BLaER1 treated with 17β-estradiol and CSF1 and Interleukin-3, amounts not matched to agents 10 nM and 100 nM (cell line): Measurements from ENCODE around the gene MCM9.

Source experiments
- H3K27ac ChIP-seq, 11 experiments: shearing (Covaris generic); formaldehyde crosslinking; 2 replicates each; pipeline ENCODE4 v1.8.1; 2022
- H3K27me3 ChIP-seq, 11 experiments: shearing (Covaris generic); formaldehyde crosslinking; 2 replicates each; pipeline ENCODE4 v1.8.1; 2022
- H3K36me3 ChIP-seq, 11 experiments: shearing (Covaris generic); formaldehyde crosslinking; 2 replicates each; pipeline ENCODE4 v1.8.1; 2022
- H3K4me1 ChIP-seq, 10 experiments: shearing (Covaris generic); formaldehyde crosslinking; 2 replicates each; pipeline ENCODE4 v1.8.1; 2022
- H3K4me2 ChIP-seq, 11 experiments: shearing (Covaris generic); formaldehyde crosslinking; 2 replicates each; pipeline ENCODE4 v1.8.1; 2022
- H3K4me3 ChIP-seq, 10 experiments: shearing (Covaris generic); formaldehyde crosslinking; 2 replicates each; pipeline ENCODE4 v1.8.1; 2022
- H3K9ac ChIP-seq, 11 experiments: shearing (Covaris generic); formaldehyde crosslinking; 2 replicates each; pipeline ENCODE4 v1.8.1; 2022
- H3K9me3 ChIP-seq, 11 experiments: shearing (Covaris generic); formaldehyde crosslinking; replicated peaks in 1 of 11; 2 replicates each; pipeline ENCODE4 v1.8.1; 2022
- H4K20me1 ChIP-seq, 11 experiments: shearing (Covaris generic); formaldehyde crosslinking; 2 replicates each; pipeline ENCODE4 v1.8.1; 2022
- Cebpa-rat ChIP-seq, 11 experiments: shearing (Covaris generic); IDR thresholded peaks; 2 replicates each; pipeline ENCODE4 v1.8.1; 2022

The MCM9 gene

DNA sequence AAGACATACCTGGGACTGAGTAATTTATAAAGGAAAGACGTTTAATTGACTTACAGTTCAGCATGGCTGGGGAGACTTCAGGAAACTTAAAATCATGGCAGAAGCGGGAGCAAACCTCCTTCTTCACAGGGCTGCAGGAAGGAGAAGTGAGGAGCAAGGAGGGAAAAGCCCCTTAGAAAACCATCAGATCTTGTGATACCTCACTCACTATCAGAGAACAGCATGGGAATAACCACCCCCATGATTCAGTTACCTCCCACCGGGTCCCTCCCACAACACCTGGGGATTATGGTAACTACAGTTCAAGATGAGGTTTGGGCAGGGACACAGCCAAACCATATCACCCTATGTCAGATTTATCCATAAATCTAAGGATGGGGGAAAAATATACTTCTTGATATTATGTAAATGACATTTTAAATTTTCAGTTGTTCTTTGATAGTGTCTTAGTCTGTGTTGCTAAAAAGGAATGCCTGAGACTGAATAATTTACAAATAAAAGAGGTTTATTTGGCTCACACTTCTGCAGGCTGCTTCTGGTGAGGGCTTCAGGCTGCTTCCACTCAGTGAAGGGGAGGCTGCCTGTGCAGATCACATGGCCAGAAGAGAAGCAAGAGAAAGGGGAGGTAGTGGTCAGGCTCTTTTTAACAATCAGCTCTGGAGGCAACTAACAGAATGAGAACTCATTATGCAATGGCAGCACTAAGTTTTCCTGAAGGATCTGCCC, 1.2 kb upstream of the MCM9 start:
- no peak for TF ChIP-seq Cebpa-rat (IDR thresholded peaks at IDR 0.05)
- Histone ChIP-seq H3K36me3 (peaks cover 3 to 22% (median 13%) of the 10 kb centered on the region in 11 experiments; a peak in 21 of 22 replicates), H3K4me1 (peaks cover 10 to 29% (median 24%) of the 10 kb centered on the region in 10 experiments; a peak in 18 of 20 replicates), H3K9me3 (peaks cover 0 to 24% (median 15%) of the 10 kb centered on the region in 11 experiments; a peak in 14 of 22 replicates), H3K4me2 (peak overlapping the region; percentile 68 to 91 (median 78)), H4K20me1 (peaks cover 0 to 29% (median 20%) of the 10 kb centered on the region in 11 experiments; a peak in 15 of 22 replicates), H3K9ac (peak overlapping the region in 2 of 11 experiments; percentile 87 to 91; a peak in 2 of 22 replicates), H3K4me3 (peak overlapping the region in 6 of 10 experiments; percentile 75 to 87 (median 82); a peak in 4 of 20 replicates), H3K27ac (no peak overlapping the region), H3K27me3 (no peaks in the 10 kb centered on the region)

DNA sequence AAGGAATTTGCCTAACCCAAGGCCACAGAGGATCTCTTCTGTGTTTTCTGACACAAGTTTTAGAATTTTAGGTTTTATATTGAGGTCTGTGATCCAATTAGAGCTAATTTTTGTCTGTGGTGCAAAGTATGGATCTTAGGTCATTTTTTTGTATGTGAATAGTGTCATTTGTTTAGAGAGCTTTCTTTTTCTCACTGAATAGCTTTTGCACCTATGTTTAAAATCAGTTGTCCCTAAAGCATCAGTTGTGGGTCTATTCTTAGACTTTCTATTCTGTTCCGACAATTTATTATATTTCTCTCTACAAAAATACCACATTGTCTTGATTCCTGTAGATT, 341 bp upstream of the MCM9 start:
- H3K4me1 ChIP-seq: peaks cover 10 to 29% (median 24%) of the 10 kb centered on the region in 10 experiments; a peak in 18 of 20 replicates
- H3K36me3 ChIP-seq: peaks cover 12 to 27% (median 21%) of the 10 kb centered on the region in 11 experiments
- H3K27me3 ChIP-seq: no peaks in the 10 kb centered on the region
- peak overlapping the region; percentile 75 to 92 (median 84) for H3K4me3 ChIP-seq
- H3K9ac ChIP-seq: peak overlapping the region; percentile 87 to 97 (median 92)
- H3K27ac ChIP-seq: peak overlapping the region; percentile 88 to 96 (median 92); a peak in 20 of 22 replicates
- TF ChIP-seq Cebpa-rat (IDR thresholded peaks at IDR 0.05): no peak
- H4K20me1 ChIP-seq: peaks cover 0 to 29% (median 20%) of the 10 kb centered on the region in 11 experiments; a peak in 15 of 22 replicates
- H3K4me2 ChIP-seq: peak overlapping the region; percentile 68 to 91 (median 78)
- H3K9me3 ChIP-seq: peaks cover 0 to 16% (median 7%) of the 10 kb centered on the region in 11 experiments; a peak in 9 of 22 replicates

DNA sequence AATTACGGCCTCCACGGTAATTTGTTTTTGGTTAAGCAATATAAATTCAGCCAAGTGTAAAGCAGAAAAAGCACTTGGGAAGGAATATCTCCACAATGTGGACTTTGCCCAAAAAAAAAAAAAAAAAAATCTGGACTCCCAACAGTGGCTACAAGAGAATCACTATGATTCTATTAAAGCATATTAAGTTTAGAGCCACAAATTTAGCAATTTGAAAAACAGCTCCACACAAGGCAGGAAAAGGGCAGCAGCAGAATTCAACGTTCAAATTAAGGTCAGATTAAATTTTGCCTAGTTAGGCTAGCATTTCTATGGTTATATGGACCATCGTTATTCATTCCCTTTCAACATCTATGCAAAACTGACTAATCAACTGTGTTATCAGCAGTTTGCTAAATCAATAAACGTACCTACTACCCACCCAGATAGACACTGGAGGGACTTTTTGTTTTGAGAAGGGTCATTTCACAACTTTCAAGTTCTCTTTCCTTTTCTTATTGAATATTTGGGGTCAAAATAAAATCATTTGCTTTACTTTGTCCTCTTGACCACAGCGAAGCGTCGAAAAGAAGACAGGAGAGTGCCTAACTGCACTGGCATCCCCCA, 1.0 kb downstream of the MCM9 start:
- H3K9me3 ChIP-seq: peaks cover 0 to 10% (median 5%) of the 10 kb centered on the region in 11 experiments; a peak in 4 of 22 replicates
- no peaks in the 10 kb centered on the region for H3K27me3 ChIP-seq
- peaks cover 21 to 41% (median 33%) of the 10 kb centered on the region in 11 experiments for H3K36me3 ChIP-seq
- H3K9ac ChIP-seq: peak overlapping the region; percentile 87 to 97 (median 92); a peak in 17 of 22 replicates
- peaks cover 10 to 29% (median 24%) of the 10 kb centered on the region in 10 experiments; a peak in 18 of 20 replicates for H3K4me1 ChIP-seq
- peak overlapping the region; percentile 71 to 91 (median 83) for H3K4me2 ChIP-seq
- TF ChIP-seq Cebpa-rat (IDR thresholded peaks at IDR 0.05): no peak
- peaks cover 0 to 29% (median 20%) of the 10 kb centered on the region in 11 experiments; a peak in 15 of 22 replicates for H4K20me1 ChIP-seq
- peak overlapping the region in 3 of 11 experiments; percentile 88 to 96 (median 91); a peak in 3 of 22 replicates for H3K27ac ChIP-seq
- H3K4me3 ChIP-seq: peak overlapping the region; percentile 75 to 92 (median 84)

- H3K4me3 ChIP-seq: no peak overlapping the region
- no peak overlapping the region for H3K4me2 ChIP-seq
- no peaks in the 10 kb centered on the region for H3K27me3 ChIP-seq
- H4K20me1 ChIP-seq: peaks cover 0 to 29% (median 20%) of the 10 kb centered on the region in 11 experiments; a peak in 15 of 22 replicates
- H3K9ac ChIP-seq: no peak overlapping the region
- peaks cover 35 to 56% (median 48%) of the 10 kb centered on the region in 11 experiments for H3K36me3 ChIP-seq
- peaks cover 10 to 29% (median 24%) of the 10 kb centered on the region in 10 experiments; a peak in 18 of 20 replicates for H3K4me1 ChIP-seq
- H3K9me3 ChIP-seq: peaks cover 0 to 9% (median 2%) of the 10 kb centered on the region in 11 experiments; a peak in 3 of 22 replicates
- no peak overlapping the region for H3K27ac ChIP-seq
- TF ChIP-seq Cebpa-rat (IDR thresholded peaks at IDR 0.05): no peak
These were observed 2.5 kb downstream of the MCM9 start for GRCh38 chr6:118932421-118932820.

DNA sequence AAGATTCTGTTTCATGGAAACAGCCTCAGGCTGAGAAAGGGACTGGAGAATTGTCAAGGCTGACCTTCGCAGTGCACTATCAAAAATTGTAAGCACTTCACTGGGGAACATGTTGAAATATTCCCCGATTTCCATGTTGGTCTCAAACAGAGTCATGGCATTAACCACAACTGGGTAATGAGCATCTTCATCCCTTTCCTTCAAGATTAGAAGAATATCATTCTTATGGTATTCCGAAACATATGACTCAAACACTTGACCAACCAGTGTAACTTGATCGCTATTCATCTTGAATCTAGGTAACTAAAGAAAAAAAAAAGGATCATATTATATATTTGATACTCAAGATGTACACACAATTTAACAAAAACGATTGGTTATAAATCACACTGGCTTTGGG, 3.5 kb downstream of the MCM9 start:
- H3K4me1 ChIP-seq: peaks cover 10 to 27% (median 20%) of the 10 kb centered on the region in 10 experiments; a peak in 18 of 20 replicates
- H3K27ac ChIP-seq: no peak overlapping the region
- no peak for TF ChIP-seq Cebpa-rat (IDR thresholded peaks at IDR 0.05)
- no peak overlapping the region for H3K9ac ChIP-seq
- no peak overlapping the region for H3K4me2 ChIP-seq
- peaks cover 42 to 66% (median 57%) of the 10 kb centered on the region in 11 experiments for H3K36me3 ChIP-seq
- peaks cover 0 to 29% (median 20%) of the 10 kb centered on the region in 11 experiments; a peak in 15 of 22 replicates for H4K20me1 ChIP-seq
- no peak overlapping the region for H3K4me3 ChIP-seq
- H3K9me3 ChIP-seq: peaks cover 0 to 2% (median 0%) of the 10 kb centered on the region in 11 experiments; a peak in 1 of 22 replicates
- H3K27me3 ChIP-seq: no peaks in the 10 kb centered on the region

- H3K27ac ChIP-seq: no peak overlapping the region
- no peak overlapping the region for H3K9ac ChIP-seq
- no peaks in the 10 kb centered on the region for H3K27me3 ChIP-seq
- H3K4me2 ChIP-seq: no peak overlapping the region
- no peak overlapping the region for H3K4me3 ChIP-seq
- peaks cover 47 to 73% (median 59%) of the 10 kb centered on the region in 11 experiments for H3K36me3 ChIP-seq
- peaks cover 7 to 20% (median 14%) of the 10 kb centered on the region in 10 experiments; a peak in 18 of 20 replicates for H3K4me1 ChIP-seq
- H3K9me3 ChIP-seq: no peaks in the 10 kb centered on the region
- peaks cover 0 to 29% (median 20%) of the 10 kb centered on the region in 11 experiments; a peak in 15 of 22 replicates for H4K20me1 ChIP-seq
- no peak for TF ChIP-seq Cebpa-rat (IDR thresholded peaks at IDR 0.05)
These were observed 4.3 kb downstream of the MCM9 start for GRCh38 chr6:118930680-118931079.

DNA sequence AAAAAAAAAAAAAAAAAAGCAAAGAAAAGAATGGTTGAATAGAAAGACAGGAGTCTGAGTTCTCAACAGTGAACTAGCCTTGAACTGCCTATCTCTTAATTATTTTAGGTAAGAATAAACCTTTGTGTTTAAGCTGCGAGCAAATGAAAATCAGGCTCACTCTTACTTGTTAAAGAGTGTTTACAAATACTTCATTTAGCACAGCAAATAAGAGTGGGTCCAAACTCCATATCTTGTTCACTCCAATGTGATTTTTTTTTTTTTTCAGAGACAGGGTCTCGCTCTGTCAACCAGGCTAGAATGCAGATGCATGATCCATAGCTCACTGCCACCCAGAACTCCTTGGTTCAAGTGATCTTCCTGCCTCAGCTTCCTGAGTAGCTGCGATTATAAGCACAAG, 11.9 kb downstream of the MCM9 start:
- TF ChIP-seq Cebpa-rat (IDR thresholded peaks at IDR 0.05): no peak
- peaks cover 65 to 100% (median 88%) of the 10 kb centered on the region in 11 experiments for H3K36me3 ChIP-seq
- no peak overlapping the region for H3K9ac ChIP-seq

DNA sequence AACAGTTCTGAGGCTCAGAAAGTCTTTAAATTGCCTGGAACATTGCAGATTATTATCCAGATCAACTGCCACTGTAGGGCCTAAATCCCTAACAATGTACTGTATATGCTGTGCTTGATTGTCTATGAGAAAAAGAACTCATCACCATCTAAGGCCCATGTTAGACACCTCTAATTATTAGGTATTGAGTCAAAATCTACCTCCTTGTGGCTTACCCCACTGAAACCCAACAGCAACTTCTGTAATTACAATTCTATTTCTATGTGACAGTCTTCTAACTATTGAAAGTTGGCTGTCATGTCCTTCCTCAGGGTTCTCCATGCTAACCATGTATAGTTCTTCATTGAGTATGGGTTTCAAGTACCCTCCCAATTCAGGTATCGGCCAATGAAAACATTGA, 13.9 kb downstream of the MCM9 start:
- no peaks in the 10 kb centered on the region for H3K27me3 ChIP-seq
- TF ChIP-seq Cebpa-rat (IDR thresholded peaks at IDR 0.05): no peak
- H3K9ac ChIP-seq: no peak overlapping the region
- no peaks in the 10 kb centered on the region for H3K9me3 ChIP-seq
- no peaks in the 10 kb centered on the region for H3K4me1 ChIP-seq
- no peak overlapping the region for H3K27ac ChIP-seq
- peaks cover 0 to 14% (median 0%) of the 10 kb centered on the region in 11 experiments; a peak in 2 of 22 replicates for H4K20me1 ChIP-seq
- no peak overlapping the region for H3K4me2 ChIP-seq
- peaks cover 67 to 100% (median 89%) of the 10 kb centered on the region in 11 experiments for H3K36me3 ChIP-seq
- no peak overlapping the region for H3K4me3 ChIP-seq

More for the DNA sequence above, 11.9 kb downstream of the MCM9 start:
- H3K4me2 ChIP-seq: no peak overlapping the region
- no peak overlapping the region for H3K27ac ChIP-seq
- H3K4me3 ChIP-seq: no peak overlapping the region
- no peaks in the 10 kb centered on the region for H3K27me3 ChIP-seq
- H3K4me1 ChIP-seq: no peaks in the 10 kb centered on the region
- peaks cover 0 to 11% (median 0%) of the 10 kb centered on the region in 11 experiments; a peak in 2 of 22 replicates for H4K20me1 ChIP-seq
- no peaks in the 10 kb centered on the region for H3K9me3 ChIP-seq
